IMR-90 (cell line): ENCODE results near the gene ATP1A2. TPM values are rescaled to one million over a fixed set of nuclear protein-coding genes. Genes with fewer than 3 reads are reported as not detected.

Experiments
- ATAC-seq: fragments of 200-7000 bp; cut with Tn5 transposase; 2 replicates; pipeline ENCODE4 v1.9.1; 2020; ENCODE audit warnings: low read depth, mild to moderate bottlenecking, moderate library complexity
- BruUV-seq: library from RNA; stranded (reverse); fragments of 400-500 nt; replicated peaks from 2 replicates; lab custom pipeline; 2021; lab: Mats Ljungman, UMichigan
- CTCF ChIA-PET: fragments of 300-600 bp; formaldehyde crosslinking; extraction: SDS; loops from one replicate; lab custom pipeline; 2021; ENCODE audit warnings: antibody characterized with exemption; lab: Yijun Ruan, JAX
- POLR2A ChIA-PET: fragments of 300-600 bp; sonication (Branson Sonifier 250); formaldehyde crosslinking; loops from one replicate; lab custom pipeline; 2022; ENCODE audit warnings: antibody characterized with exemption; ENCODE audit not compliant: unreplicated experiment; lab: Charles Lee
- DNase-seq: peaks from one replicate; pipeline ENCODE4 v3.0.0; 2013
- H2AFZ ChIP-seq: replicated peaks from 2 replicates; pipeline ENCODE3; 2013; ENCODE audit warnings: low read length, mild to moderate bottlenecking; ENCODE audit not compliant: poor library complexity
- H2AK5ac ChIP-seq: 2 replicates; pipeline ENCODE4 v1.6.1; 2013; ENCODE audit warnings: low read depth, low read length, inconsistent platforms
- H2AK9ac ChIP-seq: replicated peaks from 2 replicates; pipeline ENCODE3; 2013; ENCODE audit warnings: mild to moderate bottlenecking, low read depth, low read length, moderate library complexity; ENCODE audit not compliant: poor library complexity
- H2BK120ac ChIP-seq: 2 replicates; pipeline ENCODE4 v1.6.1; 2013; ENCODE audit warnings: low read depth, low read length, inconsistent platforms
- H2BK15ac ChIP-seq: 3 replicates; pipeline ENCODE4 v1.6.1; 2013; ENCODE audit warnings: low read depth, low read length, inconsistent platforms
- H2BK20ac ChIP-seq: 2 replicates; pipeline ENCODE4 v1.6.1; 2013; ENCODE audit warnings: low read depth, mild to moderate bottlenecking, inconsistent platforms, low read length, moderate library complexity
- H2BK5ac ChIP-seq: 2 replicates; pipeline ENCODE4 v1.6.1; 2013; ENCODE audit warnings: mild to moderate bottlenecking, low read depth, low read length, inconsistent platforms; ENCODE audit not compliant: poor library complexity, severe bottlenecking
- H3K14ac ChIP-seq: replicated peaks from 2 replicates; pipeline ENCODE4 v1.6.1; 2013; ENCODE audit warnings: low read depth, low read length, inconsistent platforms
- H3K18ac ChIP-seq: 2 replicates; pipeline ENCODE4 v1.6.1; 2013; ENCODE audit warnings: low read depth, low read length, control low read depth
- H3K23ac ChIP-seq: 2 replicates; pipeline ENCODE4 v1.6.1; 2013; ENCODE audit warnings: low read depth, low read length, inconsistent platforms
- H3K27ac ChIP-seq: 2 replicates; pipeline ENCODE4 v1.5.1; 2013; ENCODE audit warnings: mild to moderate bottlenecking, control low read depth, low read length; ENCODE audit not compliant: insufficient read depth
- H3K27me3 ChIP-seq: 2 replicates; pipeline ENCODE4 v1.6.1; 2013; ENCODE audit warnings: low read length; ENCODE audit not compliant: control insufficient read depth, insufficient read depth
- H3K36me3 ChIP-seq: 2 replicates; pipeline ENCODE4 v1.6.1; 2013; ENCODE audit warnings: low read length, mixed read lengths; ENCODE audit not compliant: control insufficient read depth, insufficient read depth
- H3K4ac ChIP-seq: 2 replicates; pipeline ENCODE4 v1.6.1; 2013; ENCODE audit warnings: low read depth, low read length, inconsistent platforms
- H3K4me1 ChIP-seq: 2 replicates; pipeline ENCODE4 v1.6.1; 2013; ENCODE audit warnings: low read length, mixed read lengths; ENCODE audit not compliant: control insufficient read depth, insufficient read depth
- H3K4me2 ChIP-seq: 2 replicates; pipeline ENCODE4 v1.6.1; 2013; ENCODE audit warnings: low read depth, mild to moderate bottlenecking, control low read depth, low read length, moderate library complexity
- H3K4me3 ChIP-seq: 2 replicates; pipeline ENCODE4 v1.5.1; 2013; ENCODE audit warnings: low read depth, mild to moderate bottlenecking, control low read depth, low read length, moderate library complexity; ENCODE audit not compliant: insufficient read depth
- H3K56ac ChIP-seq: 2 replicates; pipeline ENCODE4 v1.6.1; 2013; ENCODE audit warnings: low read length, inconsistent platforms; ENCODE audit not compliant: insufficient read depth; ENCODE audit errors: extremely low read depth
- H3K79me1 ChIP-seq, 2 experiments: 2 replicates each; pipeline ENCODE4 v1.6.1; 2013; ENCODE audit warnings: low read length in 2 of 2, inconsistent platforms in 1 of 2, low read depth in 1 of 2
- H3K9ac ChIP-seq: 2 replicates; pipeline ENCODE4 v1.6.1; 2013; ENCODE audit warnings: low read depth, low read length, control low read depth
- H3K9me1 ChIP-seq: 2 replicates; pipeline ENCODE4 v1.6.1; 2013; ENCODE audit warnings: low read length, inconsistent platforms; ENCODE audit not compliant: insufficient read depth
- H3K9me3 ChIP-seq: 2 replicates; pipeline ENCODE4 v1.6.1; 2013; ENCODE audit warnings: low read length; ENCODE audit not compliant: control insufficient read depth, insufficient read depth
- H4K20me1 ChIP-seq: 2 replicates; pipeline ENCODE4 v1.6.1; 2013; ENCODE audit warnings: low read length, inconsistent platforms; ENCODE audit not compliant: insufficient read depth
- H4K5ac ChIP-seq: 2 replicates; pipeline ENCODE4 v1.6.1; 2013; ENCODE audit warnings: mild to moderate bottlenecking, low read depth, low read length, control low read depth
- H4K8ac ChIP-seq, 2 experiments: 2 replicates each; pipeline ENCODE4 v1.6.1; 2013; ENCODE audit warnings: low read depth in 2 of 2, low read length in 2 of 2, control low read depth in 1 of 2, inconsistent platforms in 1 of 2
- H4K91ac ChIP-seq: 2 replicates; pipeline ENCODE4 v1.6.1; 2013; ENCODE audit warnings: low read depth, low read length, inconsistent platforms; ENCODE audit not compliant: insufficient read depth
- CEBPB ChIP-seq: IDR thresholded peaks from 2 replicates; pipeline ENCODE4 v1.6.1; 2012; ENCODE audit warnings: low read depth, low read length, improper control_type of control experiment
- CTCF ChIP-seq: conservative IDR thresholded peaks from 2 replicates; pipeline ENCODE4 v1.5.1; 2012; ENCODE audit warnings: mild to moderate bottlenecking, low read depth, low read length, improper control_type of control experiment
- ELK1 ChIP-seq: fragments of 150-350 bp; IDR thresholded peaks from 2 replicates; pipeline ENCODE4 v1.6.1; 2016; ENCODE audit warnings: low read depth, mild to moderate bottlenecking, low read length, moderate library complexity, borderline replicate concordance
- FOS ChIP-seq: fragments of 150-350 bp; IDR thresholded peaks from 2 replicates; pipeline ENCODE4 v1.6.1; 2016; ENCODE audit warnings: low read depth, low read length
- MAFK ChIP-seq: IDR thresholded peaks from 2 replicates; pipeline ENCODE4 v1.6.1; 2012; ENCODE audit warnings: low read depth, low read length, improper control_type of control experiment
- MAZ ChIP-seq: IDR thresholded peaks from 2 replicates; pipeline ENCODE4 v1.6.1; 2012; ENCODE audit warnings: low read depth, mild to moderate bottlenecking, low read length, improper control_type of control experiment, moderate library complexity, borderline replicate concordance
- MXI1 ChIP-seq: IDR thresholded peaks from 2 replicates; pipeline ENCODE4 v1.6.1; 2012; ENCODE audit warnings: low read depth, mild to moderate bottlenecking, low read length, moderate library complexity, borderline replicate concordance
- NFE2L2 ChIP-seq: fragments of 150-350 bp; IDR thresholded peaks from 2 replicates; pipeline ENCODE4 v1.6.1; 2016; ENCODE audit warnings: low read depth, mild to moderate bottlenecking, low read length
- POLR2A ChIP-seq: IDR thresholded peaks from 2 replicates; pipeline ENCODE4 v1.6.1; 2012; ENCODE audit warnings: mild to moderate bottlenecking, low read depth, low read length
- RAD21 ChIP-seq: IDR thresholded peaks from 2 replicates; pipeline ENCODE4 v1.6.1; 2012; ENCODE audit warnings: low read length, improper control_type of control experiment
- RCOR1 ChIP-seq: IDR thresholded peaks from 2 replicates; pipeline ENCODE4 v1.6.1; 2012; ENCODE audit warnings: mild to moderate bottlenecking, low read length, improper control_type of control experiment; ENCODE audit not compliant: insufficient replicate concordance
- SMC3 ChIP-seq: fragments of 150-350 bp; IDR thresholded peaks from 2 replicates; pipeline ENCODE4 v1.6.1; 2016; ENCODE audit warnings: low read depth, mild to moderate bottlenecking, antibody characterized with exemption, low read length, moderate library complexity
- WGBS, 2 experiments: methylation state at CpG; one replicate each; pipeline versions ENCODE4 v1.1.5 to v1.1.7; 2013; ENCODE audit warnings: missing lambda C conversion rate in 2 of 2; ENCODE audit not compliant: insufficient read length in 1 of 2; ENCODE audit errors: extremely low coverage in 2 of 2; 5-methylcytosine and 5-hydroxymethylcytosine counted together
- dilution Hi-C: fragments of 300-500 bp; cut with HindIII; formaldehyde crosslinking; loops from one replicate; pipeline ENCODE4 v1.14.3; 2018; ENCODE audit warnings: low sequenced_read_pairs; ENCODE audit not compliant: unreplicated experiment
- in situ Hi-C: fragments of 300-500 bp; cut with MboI; formaldehyde crosslinking; loops from 3 replicates; pipeline ENCODE4 v1.14.3; 2019; ENCODE audit warnings: low sequenced_read_pairs, inconsistent platforms, mixed read lengths
- intact Hi-C: fragments of 100-400 bp; cut with micrococcal nuclease; formaldehyde crosslinking; loops from 2 replicates; pipeline ENCODE4 v1.10.0; 2022
- polyA plus RNA-seq, 3 experiments: library from polyadenylated mRNA; depleted of rRNA; stranded (reverse); fragments of >200 nt; gene quantifications; 2 replicates each; pipeline ENCODE4 v1.2.3, GENCODE V29; 2012; ENCODE audit warnings: low replicate concordance in 1 of 3
- total RNA-seq: library from RNA; depleted of rRNA; stranded (reverse); fragments of >200 nt; gene quantifications from 2 replicates; pipeline ENCODE4 v1.2.3, GENCODE V29; 2012

Gene ATP1A2
- total and polyA plus RNA-seq, 2 of the 4 experiments (the other 2 are of a cell fraction) = under 0.01 to 0.15 TPM

- no peak overlapping the region for H2BK120ac ChIP-seq
- dilution Hi-C loops = no loop called here
- intact Hi-C loops = no loop called here
- no peaks in the 10 kb centered on the region; the same call in none of the 2 replicates for H3K9me3 ChIP-seq
- H2BK5ac ChIP-seq = no peak overlapping the region
- H2AK9ac ChIP-seq = peak overlapping the region; percentile 28
- H2BK20ac ChIP-seq = no peak overlapping the region
- in situ Hi-C loops = no loop called here
- H3K4me1 ChIP-seq = peaks cover 3% of the 10 kb centered on the region; the same call in 1 of the 2 replicates
- H4K91ac ChIP-seq = no peak overlapping the region
- H3K14ac ChIP-seq = no peak overlapping the region
- DNase-seq (no peak), ATAC-seq (peak; percentile 42)
- CTCF ChIA-PET = interaction anchor here (1.0 to 2.1 kb wide), 2 partner anchors 11 to 292 kb away, joined by 3 to 12 read pairs; no protein-coding TSS in a partner anchor
- H4K5ac ChIP-seq = no peak overlapping the region
- peaks cover 2% of the 10 kb centered on the region; the same call in 1 of the 2 replicates for H3K36me3 ChIP-seq
- TF ChIP-seq RCOR1 (no peak), CTCF (peak; percentile 47), CEBPB (no peak), MAZ (no peak), NFE2L2 (no peak), POLR2A (no peak), ELK1 (no peak), RAD21 (no peak), MXI1 (no peak), FOS (no peak), MAFK (no peak), SMC3 (peak; percentile 24; the same call in 1 of the 2 replicates)
- H3K9me1 ChIP-seq = no peaks in the 10 kb centered on the region
- no peak overlapping the region; the same call in 1 of the 2 replicates for H2AK5ac ChIP-seq
- no peak overlapping the region for H3K9ac ChIP-seq
- H4K20me1 ChIP-seq = no peaks in the 10 kb centered on the region
- peaks cover 55% of the 10 kb centered on the region for H3K27me3 ChIP-seq
- POLR2A ChIA-PET = no interaction called here
- H2BK15ac ChIP-seq = no peak overlapping the region
- no TSS peak for BruUV-seq
- H3K23ac ChIP-seq = no peak overlapping the region
- peak overlapping the region; percentile 86 for H3K4me2 ChIP-seq
- no peak overlapping the region for H3K4ac ChIP-seq
- H2AFZ ChIP-seq = peak overlapping the region; percentile 89
- no peaks in the 10 kb centered on the region for H3K79me1 ChIP-seq
- H3K56ac ChIP-seq = no peak overlapping the region
- no peak overlapping the region for H4K8ac ChIP-seq
- 24% methylated on average over 79 of the region's 96 CpGs; no CpG with 5 or more reads in 1 of the 2 experiments for WGBS, 2 experiments
- H3K18ac ChIP-seq = no peak overlapping the region
- H3K27ac ChIP-seq = no peak overlapping the region
- peak overlapping the region; percentile 28 for H3K4me3 ChIP-seq
Measured at GRCh38 chr1:160083968-160084770, 31.4 kb upstream of the ATP1A2 start.
